ENCODE data around the gene AFAP1L1. TPM values are rescaled to one million over a fixed set of nuclear protein-coding genes. Genes with fewer than 3 reads are reported as not detected.

AFAP1L1 gene
- total and polyA plus RNA-seq, 4 donors, result 2.1 to 11.6 (median 4.0) TPM

DNA sequence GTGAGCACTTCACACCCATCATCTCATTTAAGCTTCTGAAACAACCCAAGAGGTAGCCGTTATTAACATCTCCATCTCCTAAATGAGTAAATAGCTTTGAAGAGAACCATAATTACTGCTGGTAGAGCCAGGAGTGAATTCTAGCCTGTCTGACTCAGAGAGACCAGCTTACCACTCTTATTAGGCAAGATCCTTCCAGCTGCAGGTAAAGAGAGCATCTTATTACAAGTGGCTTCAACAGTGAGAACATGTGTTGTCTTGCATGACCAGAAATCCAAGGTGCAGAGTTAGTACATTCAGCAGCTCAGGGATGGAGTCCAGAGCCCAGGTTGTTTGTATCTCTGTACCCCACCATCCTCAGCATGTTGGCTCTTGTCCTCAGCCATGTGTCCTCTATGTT is 10.9 kb upstream of the AFAP1L1 start:
- Histone ChIP-seq H3K27me3 (ENCODE audit: control insufficient read depth in 4 of 4, insufficient read depth in 4 of 4, low read length in 3 of 4) (no peaks in the 10 kb centered on the region), H3K4me1 (ENCODE audit: control insufficient read depth in 4 of 4, insufficient read depth in 4 of 4, low read length in 3 of 4) (peaks cover 0 to 3% (median 0%) of the 10 kb centered on the region in 4 donors), H3K36me3 (ENCODE audit: control insufficient read depth in 4 of 4, insufficient read depth in 3 of 4, low read depth in 1 of 4, low read length in 3 of 4) (peaks cover 0 to 7% (median 5%) of the 10 kb centered on the region in 4 donors), H3K9me3 (ENCODE audit: control insufficient read depth in 4 of 4, low read length in 3 of 4) (no peaks in the 10 kb centered on the region), H3K27ac (ENCODE audit: low read depth in 1 of 2, low read length in 2 of 2) (no peak overlapping the region), H3K4me3 (ENCODE audit: low read depth in 1 of 3, low read length in 3 of 3) (no peak overlapping the region), H3K9ac (ENCODE audit: low read depth in 1 of 2, low read length in 2 of 2) (no peak overlapping the region)
- TF ChIP-seq, protein P1, sequence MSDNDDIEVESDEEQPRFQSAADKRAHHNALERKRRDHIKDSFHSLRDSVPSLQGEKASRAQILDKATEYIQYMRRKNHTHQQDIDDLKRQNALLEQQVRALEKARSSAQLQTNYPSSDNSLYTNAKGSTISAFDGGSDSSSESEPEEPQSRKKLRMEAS (IDR thresholded peaks at IDR 0.05), result no peak
- TF ChIP-seq, protein P2, sequence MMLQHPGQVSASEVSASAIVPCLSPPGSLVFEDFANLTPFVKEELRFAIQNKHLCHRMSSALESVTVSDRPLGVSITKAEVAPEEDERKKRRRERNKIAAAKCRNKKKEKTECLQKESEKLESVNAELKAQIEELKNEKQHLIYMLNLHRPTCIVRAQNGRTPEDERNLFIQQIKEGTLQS (IDR thresholded peaks at IDR 0.05), result no peak
- TF ChIP-seq SP1 (IDR thresholded peaks at IDR 0.05) (no peak), HNF4G (IDR thresholded peaks at IDR 0.05) (no peak), EGR1 (IDR thresholded peaks at IDR 0.05; ENCODE audit: low read depth in 2 of 2) (no peak), FOXA1 (IDR thresholded peaks at IDR 0.05) (no peak), RXRA (IDR thresholded peaks at IDR 0.05) (no peak), HNF4A (conservative IDR thresholded peaks at IDR 0.05) (no peak), GABPA (IDR thresholded peaks at IDR 0.05 in 1 of 2, conservative IDR thresholded peaks at IDR 0.05 in 1 of 2) (no peak), RAD21 (IDR thresholded peaks at IDR 0.05) (no peak), JUND (IDR thresholded peaks at IDR 0.05) (no peak), TAF1 (conservative IDR thresholded peaks at IDR 0.05) (no peak), YY1 (IDR thresholded peaks at IDR 0.05) (no peak), NR2F2 (IDR thresholded peaks at IDR 0.05) (no peak), FOXA2 (IDR thresholded peaks at IDR 0.05) (no peak)
- TF ChIP-seq, protein P3, sequence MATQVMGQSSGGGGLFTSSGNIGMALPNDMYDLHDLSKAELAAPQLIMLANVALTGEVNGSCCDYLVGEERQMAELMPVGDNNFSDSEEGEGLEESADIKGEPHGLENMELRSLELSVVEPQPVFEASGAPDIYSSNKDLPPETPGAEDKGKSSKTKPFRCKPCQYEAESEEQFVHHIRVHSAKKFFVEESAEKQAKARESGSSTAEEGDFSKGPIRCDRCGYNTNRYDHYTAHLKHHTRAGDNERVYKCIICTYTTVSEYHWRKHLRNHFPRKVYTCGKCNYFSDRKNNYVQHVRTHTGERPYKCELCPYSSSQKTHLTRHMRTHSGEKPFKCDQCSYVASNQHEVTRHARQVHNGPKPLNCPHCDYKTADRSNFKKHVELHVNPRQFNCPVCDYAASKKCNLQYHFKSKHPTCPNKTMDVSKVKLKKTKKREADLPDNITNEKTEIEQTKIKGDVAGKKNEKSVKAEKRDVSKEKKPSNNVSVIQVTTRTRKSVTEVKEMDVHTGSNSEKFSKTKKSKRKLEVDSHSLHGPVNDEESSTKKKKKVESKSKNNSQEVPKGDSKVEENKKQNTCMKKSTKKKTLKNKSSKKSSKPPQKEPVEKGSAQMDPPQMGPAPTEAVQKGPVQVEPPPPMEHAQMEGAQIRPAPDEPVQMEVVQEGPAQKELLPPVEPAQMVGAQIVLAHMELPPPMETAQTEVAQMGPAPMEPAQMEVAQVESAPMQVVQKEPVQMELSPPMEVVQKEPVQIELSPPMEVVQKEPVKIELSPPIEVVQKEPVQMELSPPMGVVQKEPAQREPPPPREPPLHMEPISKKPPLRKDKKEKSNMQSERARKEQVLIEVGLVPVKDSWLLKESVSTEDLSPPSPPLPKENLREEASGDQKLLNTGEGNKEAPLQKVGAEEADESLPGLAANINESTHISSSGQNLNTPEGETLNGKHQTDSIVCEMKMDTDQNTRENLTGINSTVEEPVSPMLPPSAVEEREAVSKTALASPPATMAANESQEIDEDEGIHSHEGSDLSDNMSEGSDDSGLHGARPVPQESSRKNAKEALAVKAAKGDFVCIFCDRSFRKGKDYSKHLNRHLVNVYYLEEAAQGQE (IDR thresholded peaks at IDR 0.05), result no peak
- TF ChIP-seq, protein P4, sequence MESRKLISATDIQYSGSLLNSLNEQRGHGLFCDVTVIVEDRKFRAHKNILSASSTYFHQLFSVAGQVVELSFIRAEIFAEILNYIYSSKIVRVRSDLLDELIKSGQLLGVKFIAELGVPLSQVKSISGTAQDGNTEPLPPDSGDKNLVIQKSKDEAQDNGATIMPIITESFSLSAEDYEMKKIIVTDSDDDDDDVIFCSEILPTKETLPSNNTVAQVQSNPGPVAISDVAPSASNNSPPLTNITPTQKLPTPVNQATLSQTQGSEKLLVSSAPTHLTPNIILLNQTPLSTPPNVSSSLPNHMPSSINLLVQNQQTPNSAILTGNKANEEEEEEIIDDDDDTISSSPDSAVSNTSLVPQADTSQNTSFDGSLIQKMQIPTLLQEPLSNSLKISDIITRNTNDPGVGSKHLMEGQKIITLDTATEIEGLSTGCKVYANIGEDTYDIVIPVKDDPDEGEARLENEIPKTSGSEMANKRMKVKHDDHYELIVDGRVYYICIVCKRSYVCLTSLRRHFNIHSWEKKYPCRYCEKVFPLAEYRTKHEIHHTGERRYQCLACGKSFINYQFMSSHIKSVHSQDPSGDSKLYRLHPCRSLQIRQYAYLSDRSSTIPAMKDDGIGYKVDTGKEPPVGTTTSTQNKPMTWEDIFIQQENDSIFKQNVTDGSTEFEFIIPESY (IDR thresholded peaks at IDR 0.05), result no peak
- TF ChIP-seq, protein P5, sequence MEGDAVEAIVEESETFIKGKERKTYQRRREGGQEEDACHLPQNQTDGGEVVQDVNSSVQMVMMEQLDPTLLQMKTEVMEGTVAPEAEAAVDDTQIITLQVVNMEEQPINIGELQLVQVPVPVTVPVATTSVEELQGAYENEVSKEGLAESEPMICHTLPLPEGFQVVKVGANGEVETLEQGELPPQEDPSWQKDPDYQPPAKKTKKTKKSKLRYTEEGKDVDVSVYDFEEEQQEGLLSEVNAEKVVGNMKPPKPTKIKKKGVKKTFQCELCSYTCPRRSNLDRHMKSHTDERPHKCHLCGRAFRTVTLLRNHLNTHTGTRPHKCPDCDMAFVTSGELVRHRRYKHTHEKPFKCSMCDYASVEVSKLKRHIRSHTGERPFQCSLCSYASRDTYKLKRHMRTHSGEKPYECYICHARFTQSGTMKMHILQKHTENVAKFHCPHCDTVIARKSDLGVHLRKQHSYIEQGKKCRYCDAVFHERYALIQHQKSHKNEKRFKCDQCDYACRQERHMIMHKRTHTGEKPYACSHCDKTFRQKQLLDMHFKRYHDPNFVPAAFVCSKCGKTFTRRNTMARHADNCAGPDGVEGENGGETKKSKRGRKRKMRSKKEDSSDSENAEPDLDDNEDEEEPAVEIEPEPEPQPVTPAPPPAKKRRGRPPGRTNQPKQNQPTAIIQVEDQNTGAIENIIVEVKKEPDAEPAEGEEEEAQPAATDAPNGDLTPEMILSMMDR (IDR thresholded peaks at IDR 0.05; ENCODE audit: low read depth, low read length, missing input control), result no peak
- 86% methylated on average over 1 of the region's 1 CpG for WGBS
- DNase-seq (ENCODE audit: low spot score), result no peak

Measured in liver (tissue), 9 donors.